GM12878 (cell line): ENCODE data around the gene LMAN1L. TPM values are rescaled to one million over a fixed set of nuclear protein-coding genes. Genes with fewer than 3 reads are reported as not detected.
A peak's percentile ranks its signal among the peaks of the same experiment; 100 is the strongest.

Source experiments
- BRCA1 ChIP-seq: IDR thresholded peaks from 2 replicates; pipeline ENCODE4 v1.6.1; 2011; ENCODE audit warnings: low read depth, low read length, improper control_type of control experiment
- IRF5 ChIP-seq: fragments of 450-650 bp; IDR thresholded peaks from 2 replicates; pipeline ENCODE4 v1.6.1; 2017; ENCODE audit warnings: borderline replicate concordance
- PKNOX1 ChIP-seq: fragments of 450-650 bp; IDR thresholded peaks from 2 replicates; pipeline ENCODE4 v1.6.1; 2016; ENCODE audit warnings: mild to moderate bottlenecking
- TCF12 ChIP-seq: IDR thresholded peaks from 2 replicates; pipeline ENCODE4 v1.6.1; 2011; ENCODE audit warnings: low read depth, mild to moderate bottlenecking, low read length
- TCF7 ChIP-seq: IDR thresholded peaks from 2 replicates; pipeline ENCODE4 v1.6.1; 2014; ENCODE audit warnings: antibody characterized with exemption, borderline replicate concordance
- ZBTB4 ChIP-seq: fragments of 450-650 bp; formaldehyde crosslinking; IDR thresholded peaks from 2 replicates; pipeline ENCODE4 v1.4.0; 2022; ENCODE audit warnings: mild to moderate bottlenecking, moderate library complexity
- polyA plus RNA-seq, 11 experiments: library from polyadenylated mRNA; depleted of rRNA in 4 of 11; unstranded in 6 of 11; stranded (reverse) in 5 of 11; fragments of >200 nt; fragmentation: Nextera tagmentation in 4 of 11; fragmentation: Illumina TruSeq in 1 of 11; extraction: Ambion mirVana in 4 of 11; extraction: Trizol in 1 of 11; gene quantifications; 1 replicate in 1 of 11; 2 replicates in 10 of 11; pipeline versions ENCODE4 v1.2.1 to v1.2.3, GENCODE V29; 2011 to 2016; ENCODE audit warnings: inconsistent platforms in 2 of 11, missing spikeins in 2 of 11, low read depth in 1 of 11
- total RNA-seq, 4 experiments: library from RNA; depleted of rRNA in 3 of 4; stranded (reverse); fragments of >200 nt in 3 of 4; fragmentation: Illumina TruSeq in 1 of 4; extraction: Trizol in 1 of 4; gene quantifications; 2 replicates each; pipeline versions ENCODE4 v1.2.1 to v1.2.3, GENCODE V29; 2013 to 2021
- TF ChIP-seq, protein P1 (sequence below): fragments of 450-650 bp; conservative IDR thresholded peaks from 2 replicates; pipeline ENCODE4 v1.6.1; 2017; ENCODE audit warnings: mild to moderate bottlenecking, moderate library complexity
- TF ChIP-seq, protein P2 (sequence below): fragments of 450-650 bp; formaldehyde crosslinking; IDR thresholded peaks from 2 replicates; pipeline ENCODE4 v1.4.0; 2020; ENCODE audit warnings: mild to moderate bottlenecking, moderate library complexity

LMAN1L gene
- total and polyA plus RNA-seq, 10 of the 15 experiments (the other 5 are each of a cell fraction or from before 2014, with no cell fraction given) = not detected

GRCh38 chr15:74776821-74777768 lies 35.5 kb upstream of the LMAN1L start (continued):
- TF ChIP-seq ZBTB4 (CRISPR knock-in tag) = no peak
- no peak; the same call in 1 of the 2 replicates for TF ChIP-seq TCF7
- 0 out of 2 replicates have a peak, but pooled peaks have one; percentile 25 for TF ChIP-seq PKNOX1
- no peak for TF ChIP-seq IRF5
- TF ChIP-seq, protein P1, sequence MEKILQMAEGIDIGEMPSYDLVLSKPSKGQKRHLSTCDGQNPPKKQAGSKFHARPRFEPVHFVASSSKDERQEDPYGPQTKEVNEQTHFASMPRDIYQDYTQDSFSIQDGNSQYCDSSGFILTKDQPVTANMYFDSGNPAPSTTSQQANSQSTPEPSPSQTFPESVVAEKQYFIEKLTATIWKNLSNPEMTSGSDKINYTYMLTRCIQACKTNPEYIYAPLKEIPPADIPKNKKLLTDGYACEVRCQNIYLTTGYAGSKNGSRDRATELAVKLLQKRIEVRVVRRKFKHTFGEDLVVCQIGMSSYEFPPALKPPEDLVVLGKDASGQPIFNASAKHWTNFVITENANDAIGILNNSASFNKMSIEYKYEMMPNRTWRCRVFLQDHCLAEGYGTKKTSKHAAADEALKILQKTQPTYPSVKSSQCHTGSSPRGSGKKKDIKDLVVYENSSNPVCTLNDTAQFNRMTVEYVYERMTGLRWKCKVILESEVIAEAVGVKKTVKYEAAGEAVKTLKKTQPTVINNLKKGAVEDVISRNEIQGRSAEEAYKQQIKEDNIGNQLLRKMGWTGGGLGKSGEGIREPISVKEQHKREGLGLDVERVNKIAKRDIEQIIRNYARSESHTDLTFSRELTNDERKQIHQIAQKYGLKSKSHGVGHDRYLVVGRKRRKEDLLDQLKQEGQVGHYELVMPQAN = peak; percentile 34; the same call in 1 of the 2 replicates
- peak; percentile 90 for TF ChIP-seq TCF12
- TF ChIP-seq, protein P2, sequence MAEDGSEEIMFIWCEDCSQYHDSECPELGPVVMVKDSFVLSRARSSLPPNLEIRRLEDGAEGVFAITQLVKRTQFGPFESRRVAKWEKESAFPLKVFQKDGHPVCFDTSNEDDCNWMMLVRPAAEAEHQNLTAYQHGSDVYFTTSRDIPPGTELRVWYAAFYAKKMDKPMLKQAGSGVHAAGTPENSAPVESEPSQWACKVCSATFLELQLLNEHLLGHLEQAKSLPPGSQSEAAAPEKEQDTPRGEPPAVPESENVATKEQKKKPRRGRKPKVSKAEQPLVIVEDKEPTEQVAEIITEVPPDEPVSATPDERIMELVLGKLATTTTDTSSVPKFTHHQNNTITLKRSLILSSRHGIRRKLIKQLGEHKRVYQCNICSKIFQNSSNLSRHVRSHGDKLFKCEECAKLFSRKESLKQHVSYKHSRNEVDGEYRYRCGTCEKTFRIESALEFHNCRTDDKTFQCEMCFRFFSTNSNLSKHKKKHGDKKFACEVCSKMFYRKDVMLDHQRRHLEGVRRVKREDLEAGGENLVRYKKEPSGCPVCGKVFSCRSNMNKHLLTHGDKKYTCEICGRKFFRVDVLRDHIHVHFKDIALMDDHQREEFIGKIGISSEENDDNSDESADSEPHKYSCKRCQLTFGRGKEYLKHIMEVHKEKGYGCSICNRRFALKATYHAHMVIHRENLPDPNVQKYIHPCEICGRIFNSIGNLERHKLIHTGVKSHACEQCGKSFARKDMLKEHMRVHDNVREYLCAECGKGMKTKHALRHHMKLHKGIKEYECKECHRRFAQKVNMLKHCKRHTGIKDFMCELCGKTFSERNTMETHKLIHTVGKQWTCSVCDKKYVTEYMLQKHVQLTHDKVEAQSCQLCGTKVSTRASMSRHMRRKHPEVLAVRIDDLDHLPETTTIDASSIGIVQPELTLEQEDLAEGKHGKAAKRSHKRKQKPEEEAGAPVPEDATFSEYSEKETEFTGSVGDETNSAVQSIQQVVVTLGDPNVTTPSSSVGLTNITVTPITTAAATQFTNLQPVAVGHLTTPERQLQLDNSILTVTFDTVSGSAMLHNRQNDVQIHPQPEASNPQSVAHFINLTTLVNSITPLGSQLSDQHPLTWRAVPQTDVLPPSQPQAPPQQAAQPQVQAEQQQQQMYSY (CRISPR knock-in tag) = no peak
- TF ChIP-seq BRCA1 = no peak
- TF ChIP-seq, all 136 proteins: peak for 49
